GM12878 (cell line): ENCODE data around the gene YWHAQ.

Source experiments
- JUND ChIP-seq: IDR thresholded peaks from 2 replicates; pipeline ENCODE4 v1.6.1; 2012; ENCODE audit warnings: low read depth, mild to moderate bottlenecking, low read length, improper control_type of control experiment, moderate library complexity
- NBN ChIP-seq: fragments of 450-650 bp; IDR thresholded peaks from 2 replicates; pipeline ENCODE4 v1.6.1; 2016

DNA sequence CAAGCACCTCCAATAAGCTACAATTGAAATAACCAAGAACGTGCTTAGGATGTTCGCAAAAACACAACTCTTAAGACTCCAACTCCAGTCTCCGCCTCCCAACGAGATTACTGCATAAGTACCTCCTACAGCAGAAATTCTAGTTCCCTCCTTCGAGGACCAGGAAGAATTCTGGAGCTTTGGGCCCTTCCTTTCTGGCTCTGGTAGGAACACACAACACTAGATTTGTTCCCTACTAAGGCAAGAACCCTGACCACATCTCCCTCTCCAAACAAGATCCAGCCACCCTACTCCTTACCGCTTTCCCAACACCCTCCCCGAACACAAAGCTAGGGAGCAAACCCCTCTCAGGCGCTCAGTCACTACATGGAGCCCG, 75.9 kb downstream of the YWHAQ start:
- no peak for TF ChIP-seq JUND
- 0 out of 2 replicates have a peak, but pooled peaks have one; percentile 43 for TF ChIP-seq NBN
